ENCODE measurements around the gene ATP2B1. TPM values are rescaled to one million over a fixed set of nuclear protein-coding genes. Genes with fewer than 3 reads are reported as not detected.

Gene ATP2B1
- 65.9 and 144 TPM in 2 replicates for total RNA-seq

DNA sequence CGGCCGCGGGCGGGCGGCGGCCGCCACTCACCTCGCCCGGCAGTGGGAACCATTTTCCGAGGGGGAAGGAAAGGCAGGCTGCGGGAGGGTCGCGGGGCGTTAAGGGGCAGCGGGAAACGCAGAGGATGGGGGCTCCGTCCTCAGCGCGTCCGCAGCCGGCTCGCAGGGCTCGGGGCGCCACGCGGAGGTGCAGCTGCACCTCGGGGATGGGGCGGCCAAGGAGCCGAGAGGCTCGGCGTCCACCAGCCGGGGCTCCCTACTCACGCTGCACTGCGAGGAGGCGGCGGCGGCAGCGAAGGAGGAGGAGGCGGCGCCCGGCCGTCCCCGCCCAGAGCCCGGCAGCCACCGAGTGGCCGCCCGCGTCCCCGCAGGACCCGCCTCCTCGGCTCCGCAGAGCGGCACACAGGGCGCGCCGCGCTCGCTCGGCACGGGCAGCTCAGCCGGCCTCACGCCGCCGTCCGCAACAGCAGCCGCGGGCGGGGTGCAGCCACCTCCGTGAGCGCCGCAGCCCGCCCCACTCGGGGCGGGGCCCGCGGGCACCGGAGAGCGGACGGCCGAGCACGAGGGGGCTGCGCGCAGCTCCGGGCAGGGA lies at the start of gene ATP2B1:
TSS of gene ATP2B1 (minus strand) at position 274 of the 592 bp plus-strand sequence. CDS start 52,952 bp downstream, outside the sequence.

Other genes starting within 250 kb of the ATP2B1 start
- gene GALNT4, start 184.0 kb downstream of the ATP2B1 start, total RNA-seq = 14.4 and 15.0 TPM in 2 replicates
- 11.5 and 19.4 TPM in 2 replicates for gene POC1B, start 182.8 kb downstream of the ATP2B1 start, total RNA-seq